Endometrial microvascular endothelial cells (primary cell): ENCODE measurements around the gene BCL7A. TPM values are rescaled to one million over a fixed set of nuclear protein-coding genes. Genes with fewer than 3 reads are reported as not detected.
"Not testable (repeated sequence)": the region's sequence is repeated elsewhere in the genome, so short reads cannot be mapped to it uniquely, and the experiment has no call there.

Experiments
- in situ Hi-C: cut with HindIII; loops from 2 replicates; pipeline ENCODE4 v1.10.0; 2017; ENCODE audit warnings: low sequenced_read_pairs, low pct_unique_long_range_greater_than_20kb; ENCODE audit errors: inconsistent ontology term
- total RNA-seq: library from RNA; depleted of rRNA; stranded (reverse); fragments of >200 nt; gene quantifications from one replicate; pipeline ENCODE4 v1.2.3, GENCODE V29; 2015; ENCODE audit errors: inconsistent ontology term

BCL7A gene
- total RNA-seq, 1 donor from 2014 or later: 2.7 TPM

DNA sequence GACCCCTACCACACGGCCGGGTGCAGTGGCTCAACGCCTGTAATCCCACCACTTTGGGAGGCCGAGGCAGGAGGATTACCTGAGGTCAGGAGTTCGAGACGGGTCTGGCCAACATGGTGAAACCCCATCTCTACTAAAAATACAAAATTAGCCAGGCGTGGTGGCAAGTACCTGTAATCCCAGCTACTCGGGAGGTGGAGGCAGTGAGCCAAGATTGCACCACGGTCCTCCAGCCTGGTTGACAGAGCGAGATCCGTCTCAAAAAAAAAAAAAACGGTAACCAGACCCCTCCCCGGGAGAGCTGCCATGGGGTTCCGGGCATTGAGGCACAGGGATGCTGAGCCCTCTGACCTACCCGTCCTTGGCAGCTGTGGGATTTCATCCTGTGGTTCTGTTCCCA lies 21.8 kb downstream of the BCL7A start:
- in situ Hi-C loops: no loop called here

- in situ Hi-C loops: no loop called here
Observed at GRCh38 chr12:122045262-122045661, 23.6 kb downstream of the BCL7A start.

DNA sequence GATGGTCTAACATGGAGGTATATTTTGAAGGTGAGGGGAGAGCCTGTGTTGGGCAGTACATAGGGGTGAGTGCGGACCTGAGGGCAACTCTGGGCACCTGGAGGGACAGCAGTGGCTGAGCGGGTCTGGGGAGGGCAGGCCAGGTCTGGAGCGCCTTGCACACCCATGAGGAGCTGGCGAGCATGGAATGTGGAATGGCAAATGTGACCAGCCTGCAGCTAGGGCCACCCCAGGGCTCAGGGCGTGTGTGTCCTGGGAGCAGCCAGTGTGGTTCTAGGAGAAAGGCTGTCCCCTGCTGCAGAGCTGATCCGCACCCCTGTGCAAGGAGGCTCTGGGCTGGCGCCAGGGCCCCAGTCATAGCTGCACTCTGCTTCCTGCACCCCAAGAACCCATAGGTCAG lies 24.5 kb downstream of the BCL7A start:
- in situ Hi-C loops: no loop called here

DNA sequence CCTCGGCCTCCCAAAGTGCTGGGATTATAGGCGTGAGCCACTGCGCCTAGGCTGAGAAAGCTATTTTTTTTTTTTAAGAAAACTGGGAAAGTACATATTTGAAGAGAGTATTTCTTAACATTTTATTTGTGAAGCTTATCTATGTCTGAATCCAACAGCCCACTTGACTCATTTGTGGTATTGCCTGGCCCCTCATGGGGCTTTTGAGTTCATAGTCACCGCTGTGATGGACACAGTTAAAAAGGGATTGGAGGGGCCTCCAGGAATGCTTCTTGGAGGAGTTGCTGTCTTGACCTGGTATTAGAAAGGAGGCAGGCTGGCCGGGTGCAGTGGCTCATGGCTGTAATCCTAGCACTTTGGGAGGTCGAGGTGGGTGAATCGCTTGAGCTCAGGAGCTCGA lies 26.5 kb downstream of the BCL7A start:
- in situ Hi-C loops: no loop called here

DNA sequence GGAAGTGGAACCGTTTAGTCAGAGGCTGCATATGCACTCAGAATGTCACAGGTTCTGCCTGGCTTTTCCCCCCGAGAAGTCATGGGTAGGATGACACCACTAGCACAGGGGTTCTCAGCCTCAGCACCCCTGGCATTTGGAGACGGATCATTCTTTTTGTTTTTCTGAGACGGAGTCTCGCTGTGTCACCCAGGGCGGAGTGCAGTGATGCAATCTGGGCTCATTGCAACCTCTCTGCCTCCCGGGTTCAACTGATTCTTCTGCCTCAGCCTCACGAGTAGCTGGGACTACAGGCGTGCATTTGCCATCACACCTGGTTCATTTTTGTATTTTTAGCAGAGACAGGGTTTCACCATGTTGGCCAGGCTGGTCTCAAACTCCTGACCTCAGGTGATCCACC lies 28.1 kb downstream of the BCL7A start:
- in situ Hi-C loops: no loop called here

DNA sequence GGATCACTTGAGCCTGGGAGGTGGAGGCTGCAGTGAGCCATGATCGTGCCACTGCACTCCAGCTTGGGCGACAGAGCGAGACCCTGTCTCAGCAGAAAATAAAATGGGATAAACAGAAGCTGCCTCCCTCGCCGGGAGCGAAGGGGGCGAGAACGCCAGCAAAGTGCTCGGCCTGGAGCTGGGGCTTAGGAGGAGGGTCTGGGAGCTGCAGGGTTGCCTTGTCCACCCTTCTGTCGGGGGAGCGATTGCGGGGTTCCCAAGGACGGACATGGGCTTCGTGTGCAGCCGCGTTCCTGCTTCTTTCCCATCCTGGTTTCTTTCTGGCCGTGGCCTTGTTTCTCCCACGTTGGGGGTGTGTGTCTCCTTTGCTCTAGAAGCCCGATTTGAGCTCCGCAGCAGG lies 29.0 kb downstream of the BCL7A start:
- in situ Hi-C loops: no loop called here

GRCh38 chr12:122051231-122051876 lies 29.7 kb downstream of the BCL7A start:
- in situ Hi-C loops: no loop called here

DNA sequence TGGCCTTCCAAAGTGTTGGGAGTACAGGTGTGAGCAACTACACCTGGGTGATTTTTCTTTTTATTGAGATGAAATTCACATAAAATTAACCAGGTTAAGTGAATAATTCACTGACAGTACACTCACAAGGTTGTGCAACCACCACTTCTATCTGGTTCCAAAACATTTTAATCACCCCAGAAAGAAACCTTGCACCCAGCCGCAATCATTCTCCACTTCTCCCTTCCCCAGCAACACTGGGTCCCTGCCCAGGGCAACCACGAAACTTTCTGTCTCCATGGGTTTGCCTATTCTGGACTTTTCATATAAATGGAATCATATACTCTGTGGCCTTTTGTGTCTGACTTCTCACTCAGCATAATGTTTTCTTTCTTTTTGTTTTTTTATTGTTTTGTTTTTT lies 30.6 kb downstream of the BCL7A start:
- in situ Hi-C loops: no loop called here

DNA sequence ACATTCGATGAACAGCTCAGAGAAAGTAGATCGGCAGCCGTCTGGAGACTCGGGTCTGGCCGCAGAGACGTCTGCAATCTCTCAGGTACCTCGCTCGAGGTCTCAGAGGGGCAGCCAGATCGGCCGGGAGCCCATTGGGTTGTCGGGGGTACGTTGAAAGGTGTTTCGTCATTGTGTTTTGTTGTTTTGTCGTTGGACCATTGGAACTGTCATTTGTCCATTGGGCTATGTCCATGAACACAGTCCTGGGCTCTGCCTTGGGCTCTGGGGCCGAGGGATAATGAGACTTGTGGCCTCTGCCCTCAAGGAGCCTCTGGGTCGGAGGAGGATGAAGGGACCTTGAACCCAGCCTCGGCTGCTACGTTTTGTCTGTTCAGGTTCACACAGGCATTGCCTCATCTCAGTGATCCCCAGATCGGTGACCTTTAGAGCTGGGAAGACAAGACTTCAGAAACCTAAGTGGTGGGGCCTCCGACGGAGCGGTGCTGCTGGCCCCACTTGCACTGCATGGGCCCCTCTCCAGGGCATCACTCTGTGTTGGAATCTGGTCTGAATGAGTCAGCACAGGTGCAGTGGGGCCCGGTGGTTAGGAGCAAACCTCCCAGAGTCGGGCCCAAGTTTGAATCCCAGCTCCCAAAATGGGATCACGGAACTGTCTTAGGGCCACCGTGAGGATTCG lies 33.3 kb downstream of the BCL7A start:
- in situ Hi-C loops: no loop called here

- in situ Hi-C loops: not testable (repeated sequence)
Observed at GRCh38 chr12:122056406-122056805, 34.7 kb downstream of the BCL7A start.

GRCh38 chr12:122057007-122057735 lies 35.5 kb downstream of the BCL7A start:
- in situ Hi-C loops: no loop called here

DNA sequence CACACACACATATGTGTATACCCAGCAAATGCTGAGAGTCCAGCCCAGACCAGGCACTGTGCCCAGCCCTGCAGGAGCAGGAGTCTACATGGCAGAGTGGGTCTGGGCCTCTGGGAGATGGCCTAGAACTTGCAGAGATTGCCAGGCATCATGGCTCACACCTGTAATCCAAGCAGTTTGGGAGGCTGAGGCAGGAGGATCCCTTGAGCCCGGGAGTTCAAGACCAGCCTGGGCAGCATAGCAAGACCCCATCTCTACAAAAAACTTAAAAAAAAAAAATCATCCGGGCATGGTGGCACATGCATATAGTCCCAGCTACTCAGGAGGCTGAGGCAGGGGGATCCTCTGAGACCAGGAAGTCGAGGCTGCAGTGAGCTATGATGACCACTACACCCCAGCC lies 36.1 kb downstream of the BCL7A start:
- in situ Hi-C loops: no loop called here

DNA sequence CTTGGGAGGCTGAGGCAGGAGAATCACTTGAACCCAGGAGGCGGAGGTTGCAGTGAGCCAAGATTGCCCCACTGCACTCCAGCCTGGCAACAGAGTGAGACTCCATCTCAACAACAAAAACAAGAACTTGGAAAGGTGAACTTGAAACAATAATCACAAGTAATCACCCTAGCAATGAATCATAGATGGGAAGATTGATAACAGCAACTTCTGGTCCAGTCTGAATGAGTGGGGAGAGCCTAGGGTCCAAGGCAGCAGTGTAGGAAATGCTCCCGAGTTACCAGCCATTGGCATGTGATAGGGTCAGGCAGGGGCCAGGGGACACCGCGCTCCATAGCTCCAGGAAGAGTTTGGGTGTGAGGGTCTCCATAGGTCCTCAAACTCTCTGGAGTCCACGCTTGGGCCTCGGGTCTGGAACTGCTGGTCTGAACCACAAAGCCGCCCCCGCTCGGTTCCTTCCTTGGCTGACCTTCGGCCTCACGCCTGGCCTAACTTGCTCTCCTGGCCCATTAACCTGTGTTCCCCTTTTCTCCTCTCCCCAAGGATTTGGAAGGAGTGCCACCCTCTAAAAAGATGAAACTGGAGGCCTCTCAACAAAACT lies 37.0 kb downstream of the BCL7A start:
- in situ Hi-C loops: no loop called here

GRCh38 chr12:122059203-122059960 lies 37.7 kb downstream of the BCL7A start:
- in situ Hi-C loops: no loop called here

GRCh38 chr12:122060081-122060501 lies 38.4 kb downstream of the BCL7A start:
- in situ Hi-C loops: no loop called here

DNA sequence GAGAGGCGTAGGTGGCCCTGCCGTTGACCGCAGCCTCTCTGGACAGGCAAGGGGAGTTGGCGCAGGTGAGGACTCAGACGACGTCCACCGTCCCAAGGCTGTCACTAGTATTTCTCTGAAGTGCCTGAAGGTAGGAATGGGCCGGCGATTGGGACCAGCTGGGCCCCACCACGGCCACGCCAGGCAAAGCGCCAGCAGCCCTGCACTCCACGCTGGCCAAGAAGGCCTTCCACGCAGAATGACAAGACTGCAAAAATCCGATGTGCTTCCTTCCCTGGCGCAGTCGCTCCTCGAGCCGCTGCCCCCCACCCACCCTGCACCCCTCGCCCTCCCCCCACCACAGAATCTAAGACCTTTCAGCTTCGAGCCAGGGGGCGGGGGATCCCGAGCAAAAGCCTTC lies 39.6 kb downstream of the BCL7A start:
- in situ Hi-C loops: no loop called here

GRCh38 chr12:122062832-122063693 lies 41.4 kb downstream of the BCL7A start:
- in situ Hi-C loops: no loop called here

GRCh38 chr12:122063694-122064024 lies 42.0 kb downstream of the BCL7A start:
- in situ Hi-C loops: no loop called here
